Measurements from ENCODE around the gene TIMM23. TPM values are rescaled to one million over a fixed set of nuclear protein-coding genes. Genes with fewer than 3 reads are reported as not detected.
A peak's percentile ranks its signal among the peaks of the same experiment; 100 is the strongest.

The TIMM23 gene
- total and polyA plus RNA-seq, 2 donors (not counting 1 experiment from before 2014, with no cell fraction given): 21.1 to 28.3 TPM

DNA sequence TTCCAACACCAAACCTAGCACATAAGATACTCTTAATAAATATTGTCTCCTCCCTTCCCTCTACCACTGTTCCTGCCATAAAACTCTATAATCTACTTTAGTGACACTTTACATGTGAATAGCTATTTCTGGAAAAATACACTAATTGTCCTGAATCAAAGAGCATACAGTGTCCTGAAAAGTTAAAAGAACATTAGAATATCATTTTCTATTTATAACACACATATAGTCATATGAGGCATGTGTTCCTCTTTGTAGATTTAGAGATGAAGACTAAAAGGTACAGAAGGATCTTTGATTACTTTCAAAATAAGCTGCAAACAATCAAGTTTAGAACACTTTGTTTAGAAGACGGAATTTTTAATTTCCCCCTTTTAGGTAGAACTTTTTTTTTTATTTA is 44.5 kb downstream of the TIMM23 start:
- H3K9me3 Mint-ChIP-seq (ENCODE audit: insufficient read depth): no peaks in the 10 kb centered on the region
- H2AFZ ChIP-seq (ENCODE audit: insufficient read depth, low read depth, low read length, poor library complexity, severe bottlenecking): no peak overlapping the region
- no peak overlapping the region for H3K4me2 ChIP-seq (replicated peaks; ENCODE audit: low read depth, low read length, poor library complexity, severe bottlenecking)
- ChIA-PET CTCF (interaction anchor here (3.7 kb wide), 1 partner anchor 12 kb away, joined by 20 read pairs; no protein-coding TSS in a partner anchor), POLR2A (no interaction called here)
- H3K4me1 Mint-ChIP-seq: peaks cover 41% of the 10 kb centered on the region
- no CpG with 5 or more reads among the region's 1 CpG for WGBS (ENCODE audit: insufficient coverage)
- no peak overlapping the region for H3K4me3 Mint-ChIP-seq
- TF ChIP-seq, protein P1, sequence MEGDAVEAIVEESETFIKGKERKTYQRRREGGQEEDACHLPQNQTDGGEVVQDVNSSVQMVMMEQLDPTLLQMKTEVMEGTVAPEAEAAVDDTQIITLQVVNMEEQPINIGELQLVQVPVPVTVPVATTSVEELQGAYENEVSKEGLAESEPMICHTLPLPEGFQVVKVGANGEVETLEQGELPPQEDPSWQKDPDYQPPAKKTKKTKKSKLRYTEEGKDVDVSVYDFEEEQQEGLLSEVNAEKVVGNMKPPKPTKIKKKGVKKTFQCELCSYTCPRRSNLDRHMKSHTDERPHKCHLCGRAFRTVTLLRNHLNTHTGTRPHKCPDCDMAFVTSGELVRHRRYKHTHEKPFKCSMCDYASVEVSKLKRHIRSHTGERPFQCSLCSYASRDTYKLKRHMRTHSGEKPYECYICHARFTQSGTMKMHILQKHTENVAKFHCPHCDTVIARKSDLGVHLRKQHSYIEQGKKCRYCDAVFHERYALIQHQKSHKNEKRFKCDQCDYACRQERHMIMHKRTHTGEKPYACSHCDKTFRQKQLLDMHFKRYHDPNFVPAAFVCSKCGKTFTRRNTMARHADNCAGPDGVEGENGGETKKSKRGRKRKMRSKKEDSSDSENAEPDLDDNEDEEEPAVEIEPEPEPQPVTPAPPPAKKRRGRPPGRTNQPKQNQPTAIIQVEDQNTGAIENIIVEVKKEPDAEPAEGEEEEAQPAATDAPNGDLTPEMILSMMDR (IDR thresholded peaks at IDR 0.05): no peak
- no peak for TF ChIP-seq EZH2 (IDR thresholded peaks at IDR 0.05; ENCODE audit: borderline replicate concordance, insufficient read depth, low read depth, low read length, poor library complexity, severe bottlenecking)
- ATAC-seq (ENCODE audit: low read depth): no peak
- intact Hi-C loops (cut with micrococcal nuclease): no loop called here
- H3K79me2 ChIP-seq (ENCODE audit: control insufficient read depth, insufficient read depth, low read length): peaks cover 62% of the 10 kb centered on the region
- H3K4me1 ChIP-seq (ENCODE audit: control insufficient read depth in 2 of 2, insufficient read depth in 2 of 2, low read length in 2 of 2): peaks cover 21 to 22% of the 10 kb centered on the region in 2 donors
- H3K27me3 Mint-ChIP-seq: no peaks in the 10 kb centered on the region
- peaks cover 11 to 47% of the 10 kb centered on the region in 2 experiments for H3K36me3 ChIP-seq (replicated peaks in 1 of 2; ENCODE audit: control extremely low read depth in 1 of 2, control insufficient read depth in 1 of 2, extremely low read depth in 1 of 2, insufficient read depth in 2 of 2, low read length in 1 of 2)
- H3K27me3 ChIP-seq (replicated peaks in 1 of 4; ENCODE audit: control extremely low read depth in 1 of 4, control insufficient read depth in 3 of 4, insufficient read depth in 4 of 4, low read length in 3 of 4): no peaks in the 10 kb centered on the region
- no peak overlapping the region for H3K27ac ChIP-seq (ENCODE audit: low read length in 2 of 2)
- no peak overlapping the region for H3K9ac ChIP-seq (ENCODE audit: low read length)
- H3K4me3 ChIP-seq (ENCODE audit: control extremely low read depth in 1 of 5, extremely low read depth in 1 of 5, insufficient read depth in 1 of 5, low read depth in 2 of 5, low read length in 4 of 5): no peak overlapping the region
- no peak for DNase-seq
- no peak overlapping the region for H3K27ac Mint-ChIP-seq
- H3K9me3 ChIP-seq (ENCODE audit: control extremely low read depth in 1 of 3, control insufficient read depth in 2 of 3, insufficient read depth in 1 of 3, low read length in 2 of 3): no peaks in the 10 kb centered on the region
- peaks cover 66% of the 10 kb centered on the region for H4K20me1 ChIP-seq (ENCODE audit: control insufficient read depth, insufficient read depth, low read length, poor library complexity, severe bottlenecking)

DNA sequence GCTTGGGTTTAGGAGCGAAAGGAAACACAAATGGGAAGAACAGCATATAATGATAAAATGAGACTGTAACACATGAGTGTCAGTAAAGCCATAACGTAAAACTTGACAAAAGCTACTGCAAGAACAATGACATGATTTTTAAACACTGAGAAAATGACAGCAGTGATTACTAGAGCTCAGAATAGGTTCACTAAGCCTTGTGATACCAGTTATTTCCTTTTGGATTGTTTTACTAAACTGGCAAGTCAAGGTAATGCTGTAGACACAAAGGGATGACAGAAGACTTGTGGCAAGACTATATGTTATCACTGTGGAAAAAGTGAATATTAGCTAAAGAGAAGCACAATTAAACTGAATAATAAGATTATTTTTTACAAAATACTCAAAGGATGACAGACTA is 45.4 kb downstream of the TIMM23 start:
- intact Hi-C loops (cut with micrococcal nuclease): no loop called here
- Mint-ChIP-seq H3K4me3 (no peak overlapping the region), H3K27ac (no peak overlapping the region), H3K4me1 (peaks cover 46% of the 10 kb centered on the region), H3K9me3 (ENCODE audit: insufficient read depth) (no peaks in the 10 kb centered on the region), H3K27me3 (no peaks in the 10 kb centered on the region)
- POLR2A ChIA-PET: interaction anchor here (0.6 kb wide), 1 partner anchor 11 kb away, joined by 4 read pairs; no protein-coding TSS in a partner anchor
- no peak overlapping the region for H3K4me2 ChIP-seq (replicated peaks; ENCODE audit: low read depth, low read length, poor library complexity, severe bottlenecking)
- peaks cover 9 to 39% of the 10 kb centered on the region in 2 experiments for H3K36me3 ChIP-seq (replicated peaks in 1 of 2; ENCODE audit: control extremely low read depth in 1 of 2, control insufficient read depth in 1 of 2, extremely low read depth in 1 of 2, insufficient read depth in 2 of 2, low read length in 1 of 2)
- TF ChIP-seq EZH2 (IDR thresholded peaks at IDR 0.05; ENCODE audit: borderline replicate concordance, insufficient read depth, low read depth, low read length, poor library complexity, severe bottlenecking): no peak
- TF ChIP-seq, protein P1 (IDR thresholded peaks at IDR 0.05): no peak
- H3K9me3 ChIP-seq (ENCODE audit: control extremely low read depth in 1 of 3, control insufficient read depth in 2 of 3, insufficient read depth in 1 of 3, low read length in 2 of 3): no peaks in the 10 kb centered on the region
- ATAC-seq (ENCODE audit: low read depth) (no peak), DNase-seq (no peak)
- peaks cover 75% of the 10 kb centered on the region for H4K20me1 ChIP-seq (ENCODE audit: control insufficient read depth, insufficient read depth, low read length, poor library complexity, severe bottlenecking)
- CTCF ChIA-PET: interaction anchor here (1.3 to 3.7 kb wide), 2 partner anchors 9 to 11 kb away, joined by 3 to 20 read pairs; no protein-coding TSS in a partner anchor
- H3K27ac ChIP-seq (ENCODE audit: low read length in 2 of 2): peak overlapping the region in 1 of 2 donors; percentile 37
- 100% methylated on average over 1 of the region's 2 CpGs for WGBS (ENCODE audit: insufficient coverage)
- no peak overlapping the region for H3K4me3 ChIP-seq (ENCODE audit: control extremely low read depth in 1 of 5, extremely low read depth in 1 of 5, insufficient read depth in 1 of 5, low read depth in 2 of 5, low read length in 4 of 5)
- H3K79me2 ChIP-seq (ENCODE audit: control insufficient read depth, insufficient read depth, low read length): peaks cover 71% of the 10 kb centered on the region
- H3K4me1 ChIP-seq (ENCODE audit: control insufficient read depth in 2 of 2, insufficient read depth in 2 of 2, low read length in 2 of 2): peaks cover 21 to 24% of the 10 kb centered on the region in 2 donors
- no peak overlapping the region for H2AFZ ChIP-seq (ENCODE audit: insufficient read depth, low read depth, low read length, poor library complexity, severe bottlenecking)
- no peaks in the 10 kb centered on the region for H3K27me3 ChIP-seq (replicated peaks in 1 of 4; ENCODE audit: control extremely low read depth in 1 of 4, control insufficient read depth in 3 of 4, insufficient read depth in 4 of 4, low read length in 3 of 4)
- H3K9ac ChIP-seq (ENCODE audit: low read length): no peak overlapping the region

All from B cell (primary cell).